IPS DF 4.7 (cell line): ENCODE data around the gene LLCFC1.
"Not testable (repeated sequence)": the region's sequence is repeated elsewhere in the genome, so short reads cannot be mapped to it uniquely, and the experiment has no call there.

ENCODE experiments used
- DNase-seq: peaks from one replicate; pipeline ENCODE4 v3.0.0-alpha.2; 2013; ENCODE audit warnings: low spot score; ENCODE audit errors: extremely low read depth

Gene LLCFC1

GRCh38 chr7:142941541-142941940, 2.3 kb downstream of the LLCFC1 start:
- DNase-seq: no peak

DNA sequence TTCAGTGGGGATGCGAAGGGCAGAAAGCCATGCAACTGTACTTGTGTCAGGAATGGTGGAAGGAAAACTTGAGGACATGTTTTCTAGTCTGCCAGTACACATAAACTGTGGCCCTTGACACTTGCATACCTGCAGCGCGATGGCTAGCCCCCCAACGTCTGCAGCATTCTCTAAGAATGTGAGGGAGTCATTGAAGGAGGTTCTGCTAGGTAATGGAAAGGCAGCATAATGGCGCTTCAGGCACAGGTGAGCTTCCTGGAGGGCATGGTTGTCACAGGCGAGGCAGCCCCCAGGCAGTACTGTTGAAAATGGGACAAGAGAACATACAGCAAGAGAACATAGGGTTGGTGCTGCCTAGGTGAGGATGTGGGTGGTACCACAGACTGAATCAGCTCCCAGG, 3.5 kb downstream of the LLCFC1 start:
- no peak for DNase-seq

- DNase-seq: no peak
These were observed 4.5 kb downstream of the LLCFC1 start for GRCh38 chr7:142943706-142944268.

- DNase-seq: no peak
These were observed 5.7 kb downstream of the LLCFC1 start for GRCh38 chr7:142945001-142945400.

- no peak for DNase-seq
These were observed 9.3 kb downstream of the LLCFC1 start for GRCh38 chr7:142948603-142949002.

- no peak for DNase-seq
These were observed 11.0 kb downstream of the LLCFC1 start for GRCh38 chr7:142950235-142950634.

DNA sequence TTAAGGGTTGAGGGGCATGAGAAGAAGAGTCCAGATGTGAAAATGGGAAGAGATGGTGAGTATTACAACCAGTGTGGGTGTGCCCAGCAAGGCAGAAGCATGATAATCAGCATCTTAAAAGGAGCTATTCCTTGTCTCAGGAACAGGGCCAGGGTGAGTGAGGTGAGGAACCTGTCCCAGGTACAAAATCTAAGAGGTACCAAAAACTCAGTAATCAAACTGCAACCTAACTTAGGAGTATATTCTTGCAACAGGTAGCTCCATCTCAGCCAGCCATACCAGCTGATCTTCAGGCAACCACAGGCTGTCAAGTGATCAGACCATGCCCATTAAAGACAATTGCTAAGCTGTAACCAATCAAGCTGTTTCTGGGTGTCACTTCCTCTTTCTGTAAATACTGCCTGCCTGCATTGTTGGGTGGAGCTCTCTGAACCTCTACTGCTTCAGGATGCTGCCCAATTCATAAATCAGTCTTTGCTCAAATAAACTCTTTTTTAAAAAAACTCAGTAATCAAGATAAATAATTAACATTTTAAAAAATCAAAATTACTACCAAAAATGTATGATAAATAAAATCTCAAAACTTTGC, 15.5 kb downstream of the LLCFC1 start:
- no peak for DNase-seq

DNA sequence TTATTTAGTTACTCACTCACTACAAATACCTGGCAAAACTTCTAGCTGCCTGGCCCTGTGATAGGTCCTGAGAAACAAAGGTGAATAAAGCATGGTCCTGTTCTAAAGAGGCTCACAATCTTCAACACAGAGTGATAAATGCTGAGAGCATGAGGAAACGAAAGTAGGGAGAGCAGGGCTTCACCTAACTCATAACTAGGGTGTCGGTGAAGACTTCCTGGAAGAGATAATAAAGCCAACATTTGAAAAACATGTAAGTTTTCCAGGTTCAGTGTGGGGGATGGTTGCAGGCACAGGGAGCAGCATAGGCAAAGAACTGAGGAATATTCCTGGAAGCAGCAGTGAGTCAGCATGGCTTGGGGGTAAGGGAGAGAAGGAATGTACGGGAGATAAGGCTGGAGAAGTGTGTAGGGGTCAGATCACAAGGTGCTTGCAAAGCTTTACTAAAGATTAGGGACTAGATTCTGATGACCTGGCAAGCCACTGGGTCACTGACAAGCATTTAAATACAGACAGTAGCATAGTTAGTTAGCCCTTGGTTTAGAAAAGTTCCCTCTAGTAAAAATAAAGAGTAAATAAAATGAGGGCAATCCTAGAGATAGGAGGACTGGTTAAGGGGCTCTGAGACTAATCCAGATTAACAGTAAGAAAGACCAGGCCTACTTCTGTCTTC, 17.8 kb downstream of the LLCFC1 start:
- no peak for DNase-seq

DNA sequence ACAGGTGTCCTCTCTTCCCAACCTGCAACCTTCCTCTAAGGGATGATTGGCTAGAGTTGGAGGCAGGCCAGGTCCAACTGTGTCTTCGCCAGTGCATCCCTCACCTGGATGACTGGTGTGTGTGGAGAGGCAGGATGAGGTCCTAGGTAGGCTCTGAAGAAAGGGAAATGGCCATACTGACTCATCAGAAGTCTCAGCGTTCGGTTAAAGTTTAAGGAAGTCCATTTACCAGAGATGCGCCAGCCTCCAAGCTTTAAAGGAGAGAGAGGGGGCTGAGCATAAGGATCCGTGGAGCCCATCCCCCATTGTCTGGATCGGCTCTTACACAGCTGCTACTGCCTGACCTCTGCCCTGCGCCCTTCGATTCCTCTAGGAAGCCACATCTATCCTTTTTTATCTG, 18.4 kb downstream of the LLCFC1 start:
- no peak for DNase-seq

DNA sequence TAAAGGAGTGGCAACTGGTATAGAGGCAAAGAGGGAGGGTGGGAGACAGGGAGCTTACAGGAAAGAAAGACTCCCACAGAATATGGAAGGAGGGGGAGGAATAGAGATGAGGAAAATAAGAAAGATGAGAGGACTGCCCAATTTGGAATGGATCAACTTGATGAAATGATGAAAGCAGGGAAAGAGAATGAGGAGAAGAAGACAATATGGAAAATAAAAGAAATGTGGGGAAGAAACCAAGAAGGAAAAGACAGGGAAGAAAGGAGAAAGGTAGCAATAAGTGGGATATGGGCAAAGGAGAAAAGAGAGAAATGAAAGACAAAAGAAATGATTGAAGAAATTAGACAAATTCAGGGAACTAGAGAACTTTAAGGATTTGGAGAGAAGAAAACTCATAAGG, 19.9 kb downstream of the LLCFC1 start:
- no peak for DNase-seq

GRCh38 chr7:142960955-142961512, 21.8 kb downstream of the LLCFC1 start:
- DNase-seq: no peak

DNA sequence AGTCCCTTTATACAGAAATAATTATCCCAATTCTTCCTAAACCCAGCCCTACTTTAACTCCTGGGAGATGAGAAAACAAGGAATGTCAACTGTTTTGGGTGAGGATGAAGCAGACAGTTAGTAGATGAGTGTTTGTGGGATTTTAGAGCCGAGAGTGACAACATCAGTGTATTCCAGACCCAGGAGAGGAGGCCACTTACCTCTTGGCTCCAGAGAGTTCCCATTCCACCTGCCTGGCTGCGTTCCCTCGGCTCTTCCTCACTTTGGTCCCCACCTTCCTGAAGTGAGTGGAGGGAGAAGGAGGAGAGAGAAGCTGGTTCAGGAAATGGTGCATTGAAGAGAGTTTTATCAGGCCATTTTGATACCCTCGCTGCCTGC, 22.3 kb downstream of the LLCFC1 start:
- no peak for DNase-seq

DNA sequence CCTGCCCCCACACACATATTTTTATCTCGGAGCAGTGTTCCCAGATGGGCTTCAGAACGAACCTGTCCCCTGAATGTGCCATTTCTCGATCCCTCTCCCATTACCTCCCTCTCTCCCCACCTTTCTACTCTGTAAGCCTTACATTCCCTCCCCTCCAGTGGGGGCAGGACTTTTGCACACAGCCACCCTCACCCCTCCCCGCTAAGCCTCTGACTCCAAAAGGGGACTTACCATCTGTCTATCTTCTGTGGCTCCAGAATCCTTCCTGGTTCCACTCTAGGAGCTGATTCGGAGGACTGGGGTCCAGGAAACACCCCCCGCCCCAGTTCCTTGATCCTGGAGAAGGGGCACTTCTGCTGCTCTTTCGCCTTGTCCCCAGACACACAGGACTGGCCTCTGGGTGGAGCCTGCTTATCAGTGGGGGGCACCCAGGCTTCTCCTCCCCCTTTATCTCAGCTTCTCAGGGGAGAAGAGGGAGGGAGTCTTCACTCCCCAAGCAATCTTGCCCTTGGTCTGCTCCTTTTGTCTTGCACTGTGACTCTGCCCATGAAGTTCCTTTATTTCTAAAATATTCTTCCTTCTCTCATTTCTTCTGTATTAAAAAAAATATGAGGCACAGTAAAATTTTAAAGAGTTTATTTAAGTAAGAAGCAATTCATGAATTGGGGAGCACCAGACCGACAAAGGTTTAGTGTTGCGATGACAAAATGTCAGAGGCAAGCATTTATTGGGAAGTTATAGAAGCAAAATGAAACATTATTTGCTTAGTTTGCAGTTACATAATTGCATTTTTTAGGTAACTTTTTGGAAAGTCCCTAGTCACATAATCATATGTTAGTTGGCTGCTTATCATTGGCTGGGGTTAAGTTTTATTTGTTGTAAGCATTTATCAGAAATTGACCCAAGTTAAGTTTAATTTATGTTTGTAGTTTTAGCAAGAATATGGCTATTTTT, 23.0 kb downstream of the LLCFC1 start, which contains the start of gene KEL:
Gene KEL (minus strand): TSS at position 391 of the 954 bp plus-strand sequence. CDS start 157 bp downstream, at position 234.
- no peak for DNase-seq

- DNase-seq: no peak
These were observed 23.7 kb downstream of the LLCFC1 start for GRCh38 chr7:142962991-142963390.

GRCh38 chr7:142963993-142964392, 24.7 kb downstream of the LLCFC1 start:
- DNase-seq: no peak

DNA sequence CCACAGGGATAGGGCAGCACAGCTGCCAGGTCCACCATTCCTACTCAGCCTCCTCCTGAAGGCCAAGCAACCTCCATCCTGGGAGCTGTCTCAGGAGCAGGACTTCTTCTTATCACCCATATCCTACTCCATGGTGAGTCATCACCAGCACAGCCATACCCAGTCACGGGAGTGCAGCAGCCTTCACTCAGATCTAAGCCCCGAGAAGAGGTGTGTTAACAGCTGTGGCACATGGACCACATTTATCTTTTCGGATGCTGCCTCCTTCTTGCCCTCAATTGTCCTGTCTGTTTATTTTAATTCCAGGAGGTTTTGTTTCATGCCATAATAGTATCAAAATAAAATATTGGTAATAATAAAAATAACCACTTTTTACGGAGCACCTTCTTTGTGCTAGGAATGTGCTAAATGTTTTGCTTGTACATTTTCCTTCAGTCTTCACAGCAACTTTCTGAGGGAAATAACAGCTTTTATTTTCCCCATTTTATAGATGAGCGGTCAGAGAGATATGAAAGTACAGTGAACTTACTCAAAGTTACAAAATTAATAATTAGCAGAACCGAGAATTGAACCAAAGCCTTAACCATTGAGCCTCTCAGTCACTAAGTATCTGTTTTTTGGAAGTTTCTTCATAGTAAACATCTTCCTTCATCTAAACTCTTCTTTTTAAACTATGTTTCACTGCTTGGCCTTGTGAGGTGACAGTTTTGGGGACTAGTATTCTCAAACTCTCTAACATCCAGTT, 25.4 kb downstream of the LLCFC1 start:
- DNase-seq: no peak

GRCh38 chr7:142968229-142968628, 28.9 kb downstream of the LLCFC1 start:
- no peak for DNase-seq

DNA sequence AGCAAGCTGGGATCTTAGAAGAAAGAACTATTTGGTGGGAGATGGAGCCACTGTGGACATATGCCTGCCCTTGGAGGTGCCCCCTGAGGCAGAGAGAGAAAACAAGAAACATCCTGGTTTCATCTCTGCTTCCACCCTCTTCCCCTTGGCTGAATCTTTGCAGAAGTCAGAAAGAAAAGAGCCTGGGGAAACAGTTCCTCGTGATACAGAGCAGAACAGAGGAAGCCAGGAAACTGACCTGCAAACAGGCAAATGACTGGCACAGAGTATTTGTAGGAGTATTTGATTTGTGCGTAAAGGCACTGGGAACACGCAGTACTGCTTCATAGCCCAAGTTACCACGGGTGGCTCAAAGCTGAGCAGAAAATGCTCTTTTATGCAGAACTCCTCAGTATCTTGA, 29.9 kb downstream of the LLCFC1 start:
- no peak for DNase-seq

DNA sequence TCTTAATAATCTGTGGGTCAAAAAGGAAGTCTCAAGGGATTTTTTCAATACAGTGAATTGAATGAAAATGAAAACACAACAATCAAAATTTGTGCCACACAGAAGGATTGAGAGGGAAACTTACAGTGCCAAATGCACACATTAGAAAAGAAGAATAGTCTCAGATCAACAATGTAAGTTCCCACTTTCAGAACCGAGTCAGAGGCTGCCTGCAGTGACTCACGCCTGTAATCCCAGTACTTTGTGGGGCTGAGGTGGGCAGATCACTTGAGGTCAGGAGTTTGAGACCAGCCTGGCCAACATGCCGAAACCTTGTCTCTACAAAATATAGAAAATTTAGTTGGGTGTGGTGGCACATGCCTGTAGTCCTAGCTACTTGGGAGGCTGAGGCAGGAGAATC, 35.3 kb downstream of the LLCFC1 start:
- DNase-seq: no peak

DNA sequence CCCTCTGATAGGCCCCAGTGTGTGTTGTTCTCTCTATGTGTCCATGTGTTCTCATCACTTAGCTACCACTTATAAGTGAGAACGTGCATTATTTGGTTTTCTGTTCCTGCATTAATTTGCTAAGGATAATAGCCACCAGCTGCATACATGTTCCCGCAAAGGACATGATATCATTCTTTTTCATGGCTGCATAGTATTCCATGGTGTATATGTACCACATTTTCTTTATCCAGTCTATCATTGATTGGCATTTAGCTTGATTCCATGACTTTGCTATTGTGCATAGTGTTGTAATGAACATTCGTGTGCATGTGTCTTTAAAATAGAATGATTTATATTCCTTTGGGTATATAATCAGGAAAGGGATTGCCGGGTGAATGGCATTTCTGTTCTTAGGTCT, 39.1 kb downstream of the LLCFC1 start:
- DNase-seq: not testable (repeated sequence)

GRCh38 chr7:142983825-142984224, 44.5 kb downstream of the LLCFC1 start:
- no peak for DNase-seq
